HepG2 (cell line): ENCODE results near the gene PTPRD. TPM values are rescaled to one million over a fixed set of nuclear protein-coding genes. Genes with fewer than 3 reads are reported as not detected.

Experiments
- ATAC-seq: fragments of 200-7000 bp; cut with Tn5 transposase; 3 replicates; pipeline ENCODE4 v1.9.1; 2020; ENCODE audit warnings: mild to moderate bottlenecking, moderate library complexity
- BruUV-seq: library from RNA; stranded (reverse); fragments of 400-500 nt; replicated peaks from 2 replicates; lab custom pipeline; 2021; lab: Mats Ljungman, UMichigan
- CTCF ChIA-PET: fragments of 300-600 bp; formaldehyde crosslinking; extraction: SDS; loops from one replicate; lab custom pipeline; 2021; ENCODE audit warnings: low total read pairs, inconsistent platforms, low intra/inter-chr PET ratio; lab: Yijun Ruan, JAX
- POLR2A ChIA-PET: fragments of 350-600 bp; sonication (Branson Sonifier 250); formaldehyde crosslinking; loops from one replicate; lab custom pipeline; 2020; ENCODE audit warnings: antibody characterized with exemption, inconsistent platforms; lab: Yijun Ruan, JAX
- DNase-seq: peaks from one replicate; pipeline ENCODE4 v3.0.0-alpha.2; 2015; ENCODE audit warnings: low spot score
- FAIRE-seq: peaks from 3 replicates; lab custom pipeline; 2011; peaks lifted over from hg19 to GRCh38; lab: Jason Lieb, UNC
- H2AFZ ChIP-seq: one replicate; pipeline ENCODE4 v1.6.1; 2011; ENCODE audit warnings: low read length, inconsistent platforms
- H3K27ac ChIP-seq: fragments of 300-600 bp; 3 replicates; pipeline ENCODE4 v1.8.0; 2011; ENCODE audit warnings: mixed run types, mild to moderate bottlenecking, mixed read lengths, low read length, inconsistent platforms; ENCODE audit not compliant: insufficient read depth; ENCODE audit errors: extremely low read length
- H3K27me3 ChIP-seq, 2 experiments: fragments of 200-600 bp in 1 of 2; 2 replicates in 1 of 2; 3 replicates in 1 of 2; pipeline versions ENCODE4 v1.6.0 to v1.8.0; 2011; ENCODE audit warnings: low read length in 2 of 2, mild to moderate bottlenecking in 2 of 2, moderate library complexity in 2 of 2, inconsistent platforms in 1 of 2; ENCODE audit not compliant: insufficient read depth in 2 of 2, control insufficient read depth in 1 of 2
- H3K36me3 ChIP-seq, 2 experiments: fragments of 200-600 bp in 1 of 2; replicated peaks in 1 of 2; 2 replicates in 1 of 2; 3 replicates in 1 of 2; pipeline versions ENCODE4 v1.5.1 to v1.8.0; 2011; ENCODE audit warnings: low read length in 2 of 2, inconsistent platforms in 1 of 2; ENCODE audit not compliant: insufficient read depth in 2 of 2, control insufficient read depth in 1 of 2
- H3K4me1 ChIP-seq: 2 replicates; pipeline ENCODE4 v1.5.1; 2012; ENCODE audit warnings: low read length, inconsistent platforms; ENCODE audit not compliant: insufficient read depth
- H3K4me2 ChIP-seq: 2 replicates; pipeline ENCODE4 v1.6.0; 2011; ENCODE audit warnings: low read depth, low read length, inconsistent platforms
- H3K4me3 ChIP-seq, 3 experiments: fragments of 200-600 bp in 1 of 3; sonication (generic), shearing (Covaris generic) in 1 of 3; replicated peaks in 1 of 3; 2 replicates each; pipeline ENCODE4 v1.5.1; 2011 to 2016; ENCODE audit warnings: low read length in 3 of 3, inconsistent platforms in 2 of 3, low read depth in 2 of 3, mild to moderate bottlenecking in 2 of 3, control low read depth in 1 of 3, mixed read lengths in 1 of 3; ENCODE audit not compliant: insufficient read depth in 1 of 3
- H3K79me2 ChIP-seq: one replicate; pipeline ENCODE4 v1.6.1; 2011; ENCODE audit warnings: low read length, inconsistent platforms; ENCODE audit not compliant: insufficient read depth
- H3K9ac ChIP-seq: 2 replicates; pipeline ENCODE4 v1.6.0; 2011; ENCODE audit warnings: mild to moderate bottlenecking, low read depth, low read length, inconsistent platforms; ENCODE audit not compliant: insufficient read depth
- H3K9me3 ChIP-seq: 2 replicates; pipeline ENCODE4 v1.5.1; 2012; ENCODE audit warnings: mild to moderate bottlenecking, low read length
- H4K20me1 ChIP-seq: 2 replicates; pipeline ENCODE4 v1.6.0; 2011; ENCODE audit warnings: inconsistent platforms, mild to moderate bottlenecking, low read length, moderate library complexity; ENCODE audit not compliant: insufficient read depth
- CENPX ChIP-seq: sonication (generic); formaldehyde crosslinking; IDR thresholded peaks from 2 replicates; pipeline ENCODE4 v1.9.0; 2021; ENCODE audit warnings: mild to moderate bottlenecking, missing genetic modification reagents, moderate library complexity
- JUNB ChIP-seq: sonication (generic); formaldehyde crosslinking; IDR thresholded peaks from 2 replicates; pipeline ENCODE4 v1.8.0; 2022; ENCODE audit warnings: missing genetic modification reagents, mild to moderate bottlenecking, borderline replicate concordance
- KLF15 ChIP-seq: sonication (generic); formaldehyde crosslinking; IDR thresholded peaks from 2 replicates; pipeline ENCODE4 v1.8.1; 2023; ENCODE audit warnings: borderline replicate concordance, mild to moderate bottlenecking, inconsistent platforms, missing genetic modification reagents, mixed read lengths
- NCOA2 ChIP-seq: sonication (generic); formaldehyde crosslinking; IDR thresholded peaks from 2 replicates; pipeline ENCODE4 v1.8.0; 2022; ENCODE audit warnings: inconsistent platforms
- NFE2L2 ChIP-seq: fragments of 150-350 bp; IDR thresholded peaks from 2 replicates; pipeline ENCODE4 v1.6.1; 2014; ENCODE audit warnings: low read length
- NRL ChIP-seq: sonication (generic); formaldehyde crosslinking; IDR thresholded peaks from 2 replicates; pipeline ENCODE4 v1.5.0; 2020; ENCODE audit warnings: missing genetic modification reagents, mild to moderate bottlenecking, moderate library complexity, borderline replicate concordance
- RNF2 ChIP-seq: fragments of 450-650 bp; conservative IDR thresholded peaks from 2 replicates; pipeline ENCODE4 v1.6.1; 2016; ENCODE audit warnings: low read depth
- ZFAT ChIP-seq: sonication (generic); formaldehyde crosslinking; conservative IDR thresholded peaks from 2 replicates; pipeline ENCODE4 v1.8.1; 2023; ENCODE audit warnings: missing genetic modification reagents, inconsistent platforms
- ZNF180 ChIP-seq: sonication (generic); formaldehyde crosslinking; IDR thresholded peaks from 2 replicates; pipeline ENCODE4 v1.4.0; 2020; ENCODE audit warnings: low read depth, missing genetic modification reagents, borderline replicate concordance
- ZNF234 ChIP-seq: sonication (generic); formaldehyde crosslinking; conservative IDR thresholded peaks from 2 replicates; pipeline ENCODE4 v1.5.1; 2020; ENCODE audit warnings: mild to moderate bottlenecking, missing genetic modification reagents
- ZNF496 ChIP-seq: sonication (generic); formaldehyde crosslinking; IDR thresholded peaks from 2 replicates; pipeline ENCODE4 v1.8.1; 2023; ENCODE audit warnings: mild to moderate bottlenecking, moderate library complexity, missing genetic modification reagents; ENCODE audit not compliant: insufficient replicate concordance
- WGBS: methylation state at CpG from one replicate; pipeline ENCODE4 v1.1.6; 2017; ENCODE audit warnings: low lambda C conversion rate; 5-methylcytosine and 5-hydroxymethylcytosine counted together
- in situ Hi-C: cut with HindIII; loops from 2 replicates; pipeline ENCODE4 v1.10.0; 2017; ENCODE audit warnings: low pct_unique_long_range_greater_than_20kb; ENCODE audit not compliant: extremely low pct_ligation_motif_present
- intact Hi-C: fragments of 100-400 bp; cut with micrococcal nuclease; formaldehyde crosslinking; loops from one replicate; pipeline ENCODE4 v1.10.0; 2022; ENCODE audit not compliant: unreplicated experiment
- polyA plus RNA-seq, 8 experiments: library from polyadenylated mRNA; depleted of rRNA in 3 of 8; stranded (reverse) in 7 of 8; unstranded in 1 of 8; fragments of >200 nt; fragmentation: Illumina TruSeq in 4 of 8; extraction: Trizol in 4 of 8; gene quantifications; 2 replicates each; pipeline versions ENCODE4 v1.2.1 to v1.2.3, GENCODE V29; 2011 to 2016; ENCODE audit warnings: low read depth in 4 of 8, missing spikeins in 1 of 8, mixed read lengths in 1 of 8; ENCODE audit not compliant: insufficient read depth in 1 of 8
- total RNA-seq, 5 experiments: library from RNA; depleted of rRNA; stranded (reverse); fragments of >200 nt; fragmentation: Illumina TruSeq; extraction: Trizol; gene quantifications; 2 replicates each; pipeline ENCODE4 v1.2.3, GENCODE V29; 2016; ENCODE audit warnings: low read depth in 1 of 5
- TF ChIP-seq, protein P1 (sequence below): IDR thresholded peaks from 2 replicates; pipeline ENCODE4 v1.6.1; 2012; ENCODE audit warnings: inconsistent platforms
- TF ChIP-seq, protein P2 (sequence below): sonication (generic); formaldehyde crosslinking; IDR thresholded peaks from 2 replicates; pipeline ENCODE4 v1.4.0; 2020; ENCODE audit warnings: missing genetic modification reagents

PTPRD gene
- total and polyA plus RNA-seq, 2 of the 13 experiments (the other 11 are each of a cell fraction or from before 2014, with no cell fraction given), result 0.05 TPM; not detected in 1

DNA sequence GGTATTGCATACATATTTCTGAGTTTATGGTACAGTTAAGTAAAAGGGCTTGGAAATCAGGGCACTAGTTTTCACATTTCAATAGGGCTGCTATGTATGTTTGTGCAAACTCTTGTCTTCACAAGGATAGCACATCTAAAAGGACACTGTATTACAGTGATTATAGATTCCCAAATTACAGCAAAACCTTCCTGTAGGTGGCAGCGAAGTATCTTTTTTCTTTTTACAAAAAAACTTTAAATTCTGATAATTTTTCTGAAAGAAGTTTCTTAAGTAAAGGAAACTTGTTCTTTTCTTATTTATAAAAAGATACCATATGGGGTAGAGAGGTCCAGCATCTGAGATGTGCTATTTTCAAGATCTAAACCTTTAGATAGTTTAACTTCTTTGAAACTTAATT, 337.8 kb downstream of the PTPRD start:
- in situ Hi-C loops (no loop called here), intact Hi-C loops (no loop called here)
- H3K36me3 ChIP-seq, result no peaks in the 10 kb centered on the region
- no peaks in the 10 kb centered on the region for H3K27me3 ChIP-seq
- ATAC-seq, result no peak
- no peak overlapping the region for H3K27ac ChIP-seq
- DNase-seq, result no peak
- no peaks in the 10 kb centered on the region for H3K79me2 ChIP-seq
- TF ChIP-seq KLF15, result no peak
- TF ChIP-seq ZNF234 (CRISPR knock-in tag), result no peak
- no peak for TF ChIP-seq ZNF496
- no peak for TF ChIP-seq ZNF180 (CRISPR knock-in tag)
- no peak for TF ChIP-seq NFE2L2
- H4K20me1 ChIP-seq, result no peaks in the 10 kb centered on the region
- no TSS peak for BruUV-seq
- no peak overlapping the region for H2AFZ ChIP-seq
- POLR2A ChIA-PET, result no interaction called here
- no peaks in the 10 kb centered on the region for H3K4me1 ChIP-seq
- H3K9ac ChIP-seq, result no peak overlapping the region
- FAIRE-seq, result no peak
- WGBS, result 0% methylated on average over 1 of the region's 1 CpG
- CTCF ChIA-PET, result no interaction called here
- no peak overlapping the region for H3K4me2 ChIP-seq
- H3K4me3 ChIP-seq, result no peak overlapping the region
- H3K9me3 ChIP-seq, result no peaks in the 10 kb centered on the region

DNA sequence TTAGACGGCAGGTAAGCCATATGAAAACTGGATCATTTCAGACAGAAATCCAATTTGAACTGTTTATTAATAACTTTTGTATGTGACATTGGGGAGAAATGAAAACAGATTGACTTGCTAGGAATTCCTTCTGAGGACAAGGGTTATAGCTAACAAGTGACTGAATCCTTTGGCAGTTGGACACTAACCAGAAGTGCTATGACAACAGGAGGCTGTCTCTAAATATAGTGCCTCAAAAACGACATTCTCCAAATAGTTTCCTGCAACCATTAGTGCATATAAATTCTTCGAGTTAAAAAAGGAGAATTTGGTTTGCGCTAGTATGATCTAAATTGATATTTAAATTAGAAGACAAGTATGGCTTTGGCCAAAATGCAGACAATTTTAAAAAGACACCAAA, 338.6 kb downstream of the PTPRD start:
- Histone ChIP-seq H3K27me3 (no peaks in the 10 kb centered on the region), H2AFZ (no peak overlapping the region), H3K36me3 (no peaks in the 10 kb centered on the region), H3K79me2 (no peaks in the 10 kb centered on the region), H3K4me3 (no peak overlapping the region), H3K4me1 (no peaks in the 10 kb centered on the region), H3K9ac (no peak overlapping the region), H3K27ac (no peak overlapping the region), H3K4me2 (no peak overlapping the region), H3K9me3 (no peaks in the 10 kb centered on the region), H4K20me1 (no peaks in the 10 kb centered on the region)
- in situ Hi-C loops (no loop called here), intact Hi-C loops (no loop called here)
- DNase-seq (no peak), FAIRE-seq (no peak), ATAC-seq (no peak)
- TF ChIP-seq ZFAT (CRISPR knock-in tag) (no peak), JUNB (CRISPR knock-in tag) (no peak), NCOA2 (CRISPR knock-in tag) (no peak), CENPX (CRISPR knock-in tag) (no peak), RNF2 (no peak), NRL (no peak)
- TF ChIP-seq, protein P1, sequence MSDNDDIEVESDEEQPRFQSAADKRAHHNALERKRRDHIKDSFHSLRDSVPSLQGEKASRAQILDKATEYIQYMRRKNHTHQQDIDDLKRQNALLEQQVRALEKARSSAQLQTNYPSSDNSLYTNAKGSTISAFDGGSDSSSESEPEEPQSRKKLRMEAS, result no peak
- TF ChIP-seq, protein P2, sequence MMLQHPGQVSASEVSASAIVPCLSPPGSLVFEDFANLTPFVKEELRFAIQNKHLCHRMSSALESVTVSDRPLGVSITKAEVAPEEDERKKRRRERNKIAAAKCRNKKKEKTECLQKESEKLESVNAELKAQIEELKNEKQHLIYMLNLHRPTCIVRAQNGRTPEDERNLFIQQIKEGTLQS (CRISPR knock-in tag), result no peak
- WGBS, result 0% methylated on average over 4 of the region's 4 CpGs
- ChIA-PET POLR2A (no interaction called here), CTCF (no interaction called here)
- BruUV-seq, result no TSS peak
